ENCODE data around the gene CCR7.
A peak's percentile ranks its signal among the peaks of the same experiment; 100 is the strongest.

The CCR7 gene, protein sequence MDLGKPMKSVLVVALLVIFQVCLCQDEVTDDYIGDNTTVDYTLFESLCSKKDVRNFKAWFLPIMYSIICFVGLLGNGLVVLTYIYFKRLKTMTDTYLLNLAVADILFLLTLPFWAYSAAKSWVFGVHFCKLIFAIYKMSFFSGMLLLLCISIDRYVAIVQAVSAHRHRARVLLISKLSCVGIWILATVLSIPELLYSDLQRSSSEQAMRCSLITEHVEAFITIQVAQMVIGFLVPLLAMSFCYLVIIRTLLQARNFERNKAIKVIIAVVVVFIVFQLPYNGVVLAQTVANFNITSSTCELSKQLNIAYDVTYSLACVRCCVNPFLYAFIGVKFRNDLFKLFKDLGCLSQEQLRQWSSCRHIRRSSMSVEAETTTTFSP
- 81.3 to 259 (median 167) reads per million in 9 experiments for total RNA-seq

DNA sequence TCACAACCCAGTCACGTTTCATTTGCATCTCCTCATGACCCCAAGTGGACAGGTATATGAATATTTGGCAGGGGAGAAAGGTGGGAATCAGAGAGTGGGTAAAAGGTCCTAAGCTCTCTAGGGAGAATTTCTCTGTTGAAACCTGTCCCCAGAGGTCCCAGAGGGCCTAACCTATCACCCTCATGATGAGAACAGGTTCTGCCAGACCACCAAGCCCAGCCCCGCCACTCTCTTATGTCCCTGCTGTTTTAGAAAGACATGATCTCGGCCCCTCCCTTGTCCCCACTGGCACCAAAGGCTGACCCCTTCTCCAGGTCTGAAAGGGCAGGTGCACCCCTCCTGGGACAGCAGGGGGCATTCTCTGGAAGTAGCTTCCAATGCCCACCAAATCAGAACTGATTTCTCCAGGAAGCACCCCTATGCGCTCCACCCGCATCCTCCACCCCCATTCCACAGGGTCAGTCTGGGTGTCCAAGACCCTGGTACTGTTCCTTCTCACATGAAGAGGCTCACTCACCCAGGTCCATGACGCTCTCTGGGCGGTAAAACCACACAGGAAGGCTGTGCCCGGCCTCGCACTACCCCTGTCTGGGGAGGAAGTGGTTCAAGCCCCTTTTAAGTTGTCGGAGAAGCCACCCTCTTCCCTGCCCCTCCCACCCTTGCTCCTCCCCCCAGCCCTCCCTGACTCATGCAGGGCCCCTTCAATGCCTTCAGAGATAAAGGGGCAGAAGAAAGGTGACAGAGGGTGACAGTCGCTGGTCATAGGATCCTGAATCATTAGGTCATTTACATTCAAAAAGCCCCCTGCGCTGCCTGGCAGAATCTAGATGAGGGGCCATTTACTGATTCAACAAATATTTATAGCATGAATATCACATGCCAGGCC, at the start of gene CCR7:
TSS of gene CCR7 (minus strand) at position 590 of the 886 bp plus-strand sequence. CDS start at position 527, 63 bp downstream.
- Mint-ChIP-seq H3K9me3 (no peaks in the 10 kb centered on the region), H3K4me3 (peak within 1 kb of the TSS; percentile 87 to 90)
- DNase-seq, result peak; percentile 69 to 79 (median 71)

DNA sequence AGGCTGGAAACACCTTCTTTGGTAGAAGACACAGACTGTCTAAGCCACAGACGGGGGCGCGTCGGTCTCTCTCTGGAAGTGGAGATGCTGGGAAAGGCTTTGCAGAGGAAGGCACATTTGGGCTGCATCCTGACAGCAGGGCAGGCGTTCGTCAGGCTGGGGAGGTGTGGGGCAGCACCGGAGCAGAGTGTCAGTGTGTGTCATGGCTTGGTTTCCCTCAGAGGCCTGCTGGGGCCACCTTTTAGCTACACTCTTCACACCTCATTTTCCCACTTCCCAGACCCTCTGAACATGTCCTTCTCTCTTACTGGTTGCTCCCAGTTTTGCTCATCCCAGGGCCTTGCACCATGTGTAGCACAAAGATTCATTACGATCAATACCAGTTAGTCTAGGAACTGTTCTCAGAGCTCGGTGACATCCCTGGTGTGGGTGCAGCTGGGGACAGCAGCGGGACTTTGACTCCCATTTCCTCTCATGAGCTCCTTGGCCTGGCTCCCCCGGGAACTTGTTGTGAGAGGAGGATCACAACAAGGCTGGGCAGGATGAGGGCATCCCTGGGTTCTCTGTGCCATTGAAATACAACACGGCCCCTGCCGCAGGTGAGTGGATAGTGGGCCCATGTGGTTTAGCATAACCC, 49.3 kb upstream of the CCR7 start:
- peaks cover 18 to 36% of the 10 kb centered on the region in 2 donors for H3K4me1 Mint-ChIP-seq (ENCODE audit: low read depth in 2 of 2)
- H3K27ac Mint-ChIP-seq, result peak overlapping the region; percentile 53 to 77
- H3K27me3 Mint-ChIP-seq, result no peaks in the 10 kb centered on the region
- no peak overlapping the region for H3K4me3 Mint-ChIP-seq
- DNase-seq, result no peak
- H3K36me3 Mint-ChIP-seq (ENCODE audit: insufficient read depth), result peaks cover 10% of the 10 kb centered on the region
- no peak for ATAC-seq (replicated peaks)
- no peaks in the 10 kb centered on the region for H3K9me3 Mint-ChIP-seq

More for the DNA sequence above, at the start of gene CCR7:
- Mint-ChIP-seq H3K27me3 (peaks cover 0 to 3% of the 10 kb centered on the region in 2 donors), H3K4me1 (ENCODE audit: low read depth in 2 of 2) (peaks cover 62 to 64% of the 10 kb centered on the region in 2 donors), H3K27ac (peak within 1 kb of the TSS; percentile 94 to 97), H3K36me3 (ENCODE audit: insufficient read depth) (peaks cover 52% of the 10 kb centered on the region)
- ATAC-seq (replicated peaks), result peak; percentile 53

DNA sequence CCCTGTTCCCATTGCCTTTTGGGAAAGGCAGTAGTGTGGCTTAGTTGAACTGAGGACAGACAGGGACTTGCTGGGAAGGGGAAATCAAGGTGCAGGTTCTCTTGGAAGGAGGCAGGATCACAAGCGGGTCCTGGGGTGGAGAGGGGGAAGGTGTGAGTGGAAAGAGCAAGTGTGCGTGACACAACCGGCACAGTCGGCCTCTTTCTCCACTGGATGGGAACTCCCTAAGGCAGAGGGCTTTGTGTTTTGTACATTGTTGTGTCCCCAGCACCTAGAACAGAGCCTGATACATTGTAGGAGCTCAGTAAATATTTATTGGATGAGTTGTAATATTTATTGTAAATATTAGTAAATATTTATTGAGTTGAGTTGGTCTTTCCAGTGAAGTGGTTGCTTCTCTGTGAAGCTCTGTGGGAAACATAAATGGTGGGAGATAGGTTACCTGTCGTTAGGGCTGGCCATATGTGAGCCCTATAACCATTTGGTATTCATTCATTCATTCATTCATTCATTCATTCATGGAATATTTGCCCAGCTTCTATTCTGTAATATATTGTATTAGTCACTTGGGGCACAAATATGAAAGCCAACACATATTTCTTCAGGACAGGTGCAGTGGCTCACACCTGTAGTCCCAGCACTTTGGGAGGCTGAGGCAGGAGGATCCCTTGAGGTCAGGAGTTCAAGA, 48.3 kb upstream of the CCR7 start:
- Mint-ChIP-seq H3K9me3 (no peaks in the 10 kb centered on the region), H3K36me3 (ENCODE audit: insufficient read depth) (peaks cover 13% of the 10 kb centered on the region), H3K4me3 (peak overlapping the region; percentile 61 to 74), H3K27me3 (no peaks in the 10 kb centered on the region), H3K4me1 (ENCODE audit: low read depth in 2 of 2) (peaks cover 27 to 45% of the 10 kb centered on the region in 2 donors), H3K27ac (peak overlapping the region; percentile 91 to 94)
- DNase-seq (no peak), ATAC-seq (replicated peaks) (no peak)

DNA sequence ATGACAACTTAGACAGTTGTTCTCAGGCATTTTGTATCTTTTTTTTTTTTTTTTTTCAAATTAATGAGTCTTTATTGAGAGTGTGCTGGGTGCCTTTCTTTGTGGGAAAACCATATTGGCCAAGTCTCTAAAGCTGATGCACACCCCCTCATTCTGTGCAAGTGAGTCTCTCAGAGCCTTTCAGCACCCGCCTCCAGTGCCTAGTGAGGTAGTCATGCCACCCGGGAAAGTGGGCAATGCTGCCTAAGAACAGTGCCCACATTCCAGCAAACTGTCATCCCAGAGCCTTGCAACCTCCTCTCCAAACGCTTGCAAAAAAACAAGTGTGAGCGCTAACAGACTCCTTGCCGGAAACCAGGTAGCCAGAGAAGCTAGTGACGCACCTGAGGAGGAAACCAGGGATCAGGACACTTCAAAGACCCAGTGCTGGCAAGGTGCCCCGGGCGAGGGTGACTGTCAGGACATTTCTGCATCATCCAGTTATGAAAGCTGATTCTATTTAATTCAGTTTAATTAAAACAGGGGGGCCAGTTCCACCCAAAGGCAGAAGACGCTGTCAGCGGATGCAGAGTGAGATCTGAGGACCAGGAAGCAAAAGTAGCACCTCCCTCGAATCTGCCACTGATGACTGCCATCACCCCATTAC, 47.5 kb upstream of the CCR7 start:
- Mint-ChIP-seq H3K4me1 (ENCODE audit: low read depth in 2 of 2) (peaks cover 36 to 53% of the 10 kb centered on the region in 2 donors), H3K36me3 (ENCODE audit: insufficient read depth) (peaks cover 19% of the 10 kb centered on the region)
- peak; percentile 29 for ATAC-seq (replicated peaks)

DNA sequence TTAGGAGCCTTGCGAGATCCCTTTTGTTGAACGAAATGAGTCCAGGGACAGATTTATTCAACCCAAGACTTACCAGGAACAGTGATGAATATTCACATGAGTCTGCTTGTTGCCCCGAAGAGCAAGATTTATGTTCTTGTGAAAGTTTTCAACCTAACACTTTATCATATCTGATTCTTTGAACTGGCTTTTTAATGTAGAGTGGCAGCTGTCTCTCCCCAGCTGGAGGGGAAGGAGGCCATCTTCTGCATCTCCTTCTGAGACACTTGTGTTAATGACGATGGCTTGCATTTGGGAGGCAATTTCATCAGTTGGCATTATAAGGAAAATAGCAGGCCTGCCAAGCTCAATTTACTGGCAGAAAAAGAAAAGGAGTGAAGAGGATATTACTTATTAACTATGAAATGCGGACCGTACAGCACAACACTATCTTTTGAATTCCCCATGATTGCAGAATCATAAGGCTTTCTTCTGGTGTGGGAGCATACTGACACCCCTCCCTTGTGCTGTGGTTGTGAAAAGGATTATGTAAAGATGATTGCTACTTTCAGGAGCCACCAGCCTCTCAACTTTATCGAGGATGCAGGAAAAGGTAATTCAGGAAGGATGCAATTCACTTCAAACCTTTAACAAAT, 46.7 kb upstream of the CCR7 start:
- Mint-ChIP-seq H3K27me3 (no peaks in the 10 kb centered on the region), H3K4me3 (peak overlapping the region in 1 of 2 donors; percentile 49), H3K9me3 (no peaks in the 10 kb centered on the region), H3K27ac (peak overlapping the region; percentile 89 to 94), H3K36me3 (ENCODE audit: insufficient read depth) (peaks cover 25% of the 10 kb centered on the region), H3K4me1 (ENCODE audit: low read depth in 2 of 2) (peaks cover 43 to 60% of the 10 kb centered on the region in 2 donors)
- ATAC-seq (replicated peaks) (no peak), DNase-seq (no peak)

More for the DNA sequence above, 47.5 kb upstream of the CCR7 start:
- DNase-seq, result peak; percentile 47 to 63 (median 51)
- no peaks in the 10 kb centered on the region for H3K27me3 Mint-ChIP-seq
- H3K27ac Mint-ChIP-seq, result peak overlapping the region; percentile 91 to 94
- H3K9me3 Mint-ChIP-seq, result no peaks in the 10 kb centered on the region
- peak overlapping the region; percentile 61 to 74 for H3K4me3 Mint-ChIP-seq

DNA sequence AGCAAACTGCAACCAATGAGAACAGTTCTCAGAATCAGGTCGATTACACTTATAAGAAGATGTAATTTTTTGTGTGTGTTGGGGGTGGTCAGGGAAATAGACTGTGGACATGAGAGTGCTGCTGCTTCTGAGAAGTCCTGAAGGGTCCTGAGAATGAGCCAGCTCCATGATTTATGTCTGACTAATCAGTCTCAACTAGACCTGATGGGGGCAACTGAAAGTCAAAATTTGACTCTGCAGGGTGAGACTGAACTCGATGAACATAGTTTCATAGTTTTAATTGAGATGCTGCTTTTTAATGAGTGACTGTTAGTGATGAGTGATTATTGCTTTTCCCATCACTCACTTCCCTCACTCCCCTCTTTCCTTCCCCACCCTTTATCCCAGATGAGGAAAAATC, 45.1 kb upstream of the CCR7 start:
- no peaks in the 10 kb centered on the region for H3K27me3 Mint-ChIP-seq
- peaks cover 29% of the 10 kb centered on the region for H3K36me3 Mint-ChIP-seq (ENCODE audit: insufficient read depth)
- ATAC-seq (replicated peaks) (no peak), DNase-seq (no peak)
- H3K4me3 Mint-ChIP-seq, result no peak overlapping the region
- no peaks in the 10 kb centered on the region for H3K9me3 Mint-ChIP-seq
- peaks cover 54 to 72% of the 10 kb centered on the region in 2 donors for H3K4me1 Mint-ChIP-seq (ENCODE audit: low read depth in 2 of 2)
- H3K27ac Mint-ChIP-seq, result peak overlapping the region; percentile 98

DNA sequence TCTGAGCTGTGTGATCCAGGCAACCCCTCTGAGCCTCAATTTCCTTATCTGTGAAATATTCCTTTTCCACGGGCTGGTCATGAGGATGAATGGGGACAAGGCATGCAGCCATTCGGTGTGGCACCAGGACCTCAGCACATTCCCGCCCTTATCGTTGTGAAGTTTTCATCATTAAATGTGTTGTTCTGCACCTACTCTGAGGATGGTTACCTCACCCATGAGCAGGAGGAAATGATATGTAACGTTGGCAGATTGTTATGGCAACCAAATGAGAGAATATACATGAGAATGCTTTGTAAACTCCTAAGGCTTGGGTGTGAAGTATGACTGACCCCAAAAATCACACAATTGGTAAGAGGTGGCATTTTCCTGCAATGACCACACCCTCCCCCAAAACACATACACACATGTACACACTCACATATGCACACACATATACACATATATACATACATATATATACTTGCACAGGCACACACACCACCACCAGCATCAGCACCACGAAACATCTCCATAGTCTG, 42.8 kb upstream of the CCR7 start:
- no peaks in the 10 kb centered on the region for H3K9me3 Mint-ChIP-seq
- DNase-seq, result peak; percentile 52 to 64 (median 55)
- H3K27ac Mint-ChIP-seq, result peak overlapping the region; percentile 98

DNA sequence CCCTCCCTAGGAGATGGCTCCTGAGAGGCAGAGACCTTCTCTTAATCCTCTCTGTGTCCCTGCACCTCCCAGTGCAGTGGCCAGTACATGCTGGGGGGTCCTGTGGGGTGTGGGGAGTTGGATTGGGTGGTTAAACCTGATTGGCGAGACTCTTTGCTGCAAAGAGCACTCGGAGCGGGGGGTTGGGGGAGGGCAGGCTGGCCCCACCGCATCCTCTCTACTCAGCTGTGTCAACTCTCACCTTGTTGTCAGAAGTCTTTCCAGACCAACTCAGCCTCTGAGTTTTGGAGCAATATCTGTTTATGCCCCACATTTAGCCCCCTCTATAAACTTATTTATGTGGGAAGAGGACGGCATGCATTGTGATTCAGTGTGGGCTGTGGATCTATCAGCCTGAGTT, 42.4 kb upstream of the CCR7 start:
- Mint-ChIP-seq H3K4me1 (ENCODE audit: low read depth in 2 of 2) (peaks cover 60 to 83% of the 10 kb centered on the region in 2 donors), H3K36me3 (ENCODE audit: insufficient read depth) (peaks cover 24% of the 10 kb centered on the region), H3K9me3 (no peaks in the 10 kb centered on the region), H3K27me3 (no peaks in the 10 kb centered on the region), H3K27ac (peak overlapping the region; percentile 98), H3K4me3 (peak overlapping the region; percentile 78 to 80)
- peak; percentile 60 for ATAC-seq (replicated peaks)
- peak in 2 of 3 experiments; percentile 50 to 56 for DNase-seq

More for the DNA sequence above, 42.8 kb upstream of the CCR7 start:
- ATAC-seq (replicated peaks), result peak; percentile 86
- Mint-ChIP-seq H3K27me3 (no peaks in the 10 kb centered on the region), H3K4me3 (peak overlapping the region; percentile 78 to 80), H3K4me1 (ENCODE audit: low read depth in 2 of 2) (peaks cover 57 to 79% of the 10 kb centered on the region in 2 donors), H3K36me3 (ENCODE audit: insufficient read depth) (peaks cover 29% of the 10 kb centered on the region)

DNA sequence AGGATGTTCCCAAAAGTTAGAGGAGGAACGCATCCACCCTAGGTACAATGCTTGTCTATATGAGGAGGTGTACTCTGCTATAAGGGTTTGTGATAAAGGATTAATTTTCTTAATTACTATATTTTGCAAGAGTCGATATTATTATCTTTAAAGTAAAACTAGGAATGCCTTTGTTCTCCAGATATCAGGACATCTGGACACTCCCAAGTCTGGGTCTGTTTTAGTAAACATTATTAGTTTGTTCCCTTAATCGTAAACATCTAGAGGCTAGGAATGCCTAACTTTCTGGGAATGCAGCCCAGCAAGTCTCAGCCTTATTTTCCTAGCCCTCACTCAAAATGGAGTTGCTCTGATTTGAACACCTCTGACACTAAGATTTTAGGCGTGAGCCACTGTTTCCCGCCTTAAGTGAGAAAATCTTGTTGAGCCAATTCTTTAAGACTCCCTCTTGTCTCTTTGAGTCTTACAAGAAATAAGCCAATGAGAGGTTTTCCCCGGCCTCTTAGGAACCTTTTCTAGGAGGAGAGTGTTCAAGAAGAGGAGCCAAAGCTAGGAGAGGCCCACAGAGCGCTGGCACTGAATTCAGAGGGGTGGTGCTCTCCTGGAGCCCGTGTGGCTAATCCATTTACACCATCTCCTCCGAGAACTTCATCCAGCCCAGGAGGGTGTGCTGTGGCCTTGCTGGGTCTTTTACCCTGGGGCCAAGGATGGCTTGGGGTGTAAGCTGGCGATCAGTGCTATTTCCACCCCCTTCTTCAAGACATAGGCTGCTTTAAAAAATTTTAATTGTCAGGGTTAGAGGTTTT, 41.5 kb upstream of the CCR7 start:
- ATAC-seq (replicated peaks) (no peak), DNase-seq (no peak)
- Mint-ChIP-seq H3K27me3 (no peaks in the 10 kb centered on the region), H3K9me3 (no peaks in the 10 kb centered on the region), H3K4me1 (ENCODE audit: low read depth in 2 of 2) (peaks cover 60 to 79% of the 10 kb centered on the region in 2 donors), H3K27ac (peak overlapping the region; percentile 98), H3K36me3 (ENCODE audit: insufficient read depth) (peaks cover 22% of the 10 kb centered on the region), H3K4me3 (peak overlapping the region; percentile 78 to 80)

DNA sequence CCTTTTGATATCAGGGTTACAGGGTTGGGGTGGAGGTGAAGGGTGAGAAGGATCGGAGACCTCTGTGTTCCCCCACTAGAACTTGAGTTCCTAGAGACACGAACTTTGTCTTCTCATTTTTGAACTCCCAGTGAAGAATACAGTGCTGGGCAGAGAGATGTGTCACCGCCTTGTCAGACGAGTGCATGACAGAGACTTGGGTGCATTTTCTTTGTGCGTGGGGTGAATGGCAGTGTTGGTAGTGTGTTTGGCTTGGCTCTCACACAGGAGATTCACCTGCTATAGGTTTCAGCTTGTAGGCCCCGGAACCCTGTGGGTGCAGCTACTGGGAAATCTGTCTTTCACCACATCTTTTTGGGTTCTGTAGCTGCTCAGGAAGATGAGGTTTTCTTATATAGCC, 40.0 kb upstream of the CCR7 start:
- Mint-ChIP-seq H3K4me1 (ENCODE audit: low read depth in 2 of 2) (peaks cover 62 to 71% of the 10 kb centered on the region in 2 donors), H3K27ac (peak overlapping the region; percentile 90 to 94), H3K9me3 (no peaks in the 10 kb centered on the region), H3K36me3 (ENCODE audit: insufficient read depth) (peaks cover 22% of the 10 kb centered on the region), H3K4me3 (peak overlapping the region; percentile 57 to 60), H3K27me3 (no peaks in the 10 kb centered on the region)
- DNase-seq (peak; percentile 39 to 40 (median 39)), ATAC-seq (replicated peaks) (peak; percentile 25)
